Spinal cord (tissue), 10 donors: ENCODE measurements around the gene SYNGR3. TPM values are rescaled to one million over a fixed set of nuclear protein-coding genes. Genes with fewer than 3 reads are reported as not detected.

Source experiments
- DNase-seq, 6 donors: peaks; one replicate each; pipeline versions ENCODE4 v3.0.0 to v3.0.0-alpha.2; 2013 to 2015; ENCODE audit warnings: low spot score in 6 of 6, low read depth in 4 of 6
- H3K27ac ChIP-seq: one replicate; pipeline ENCODE4 v1.5.1; 2013; ENCODE audit warnings: low read depth, low read length, control low read depth
- H3K27me3 ChIP-seq: one replicate; pipeline ENCODE4 v1.6.1; 2013; ENCODE audit warnings: low read length; ENCODE audit not compliant: control insufficient read depth, insufficient read depth
- H3K36me3 ChIP-seq: one replicate; pipeline ENCODE4 v1.6.1; 2013; ENCODE audit warnings: low read length; ENCODE audit not compliant: control insufficient read depth, insufficient read depth
- H3K4me1 ChIP-seq: one replicate; pipeline ENCODE4 v1.6.1; 2013; ENCODE audit warnings: low read length; ENCODE audit not compliant: control insufficient read depth, insufficient read depth
- H3K4me3 ChIP-seq: one replicate; pipeline ENCODE4 v1.5.1; 2013; ENCODE audit warnings: low read depth, low read length, control low read depth
- H3K9me3 ChIP-seq: one replicate; pipeline ENCODE4 v1.6.1; 2013; ENCODE audit warnings: low read length; ENCODE audit not compliant: control insufficient read depth, insufficient read depth
- WGBS: methylation state at CpG from one replicate; pipeline ENCODE4 v1.1.5; 2013; ENCODE audit warnings: missing lambda C conversion rate; ENCODE audit not compliant: insufficient coverage; 5-methylcytosine and 5-hydroxymethylcytosine counted together
- polyA plus RNA-seq, 2 donors: library from polyadenylated mRNA; unstranded; fragments of 120-200 nt; gene quantifications; one replicate each; pipeline ENCODE4 v1.2.1, GENCODE V29; 2013; ENCODE audit not compliant: insufficient read length in 2 of 2
- total RNA-seq, 2 donors: library from RNA; depleted of rRNA in 1 of 2; stranded (reverse); fragments of 120-200 nt in 1 of 2; fragments of >200 nt in 1 of 2; gene quantifications; one replicate each; pipeline versions ENCODE4 v1.2.3 to v1.2.4, GENCODE V29; 2013 to 2014
- donor health status: healthy.

Gene SYNGR3
- total and polyA plus RNA-seq, 4 donors, result 20.1 to 111 (median 90.2) TPM

GRCh38 chr16:2019518-2019920 lies 29.7 kb downstream of the SYNGR3 start, which contains the start of gene NPW:
Gene NPW (plus strand): TSS chr16:2019785.
- Histone ChIP-seq H3K4me3 (no peak within 1 kb of the TSS), H3K27ac (no peak within 1 kb of the TSS), H3K9me3 (no peaks in the 10 kb centered on the region), H3K4me1 (peaks cover 34% of the 10 kb centered on the region), H3K27me3 (peaks cover 32% of the 10 kb centered on the region), H3K36me3 (no peaks in the 10 kb centered on the region)
- no peak for DNase-seq
- 1% methylated on average over 33 of the region's 33 CpGs for WGBS

DNA sequence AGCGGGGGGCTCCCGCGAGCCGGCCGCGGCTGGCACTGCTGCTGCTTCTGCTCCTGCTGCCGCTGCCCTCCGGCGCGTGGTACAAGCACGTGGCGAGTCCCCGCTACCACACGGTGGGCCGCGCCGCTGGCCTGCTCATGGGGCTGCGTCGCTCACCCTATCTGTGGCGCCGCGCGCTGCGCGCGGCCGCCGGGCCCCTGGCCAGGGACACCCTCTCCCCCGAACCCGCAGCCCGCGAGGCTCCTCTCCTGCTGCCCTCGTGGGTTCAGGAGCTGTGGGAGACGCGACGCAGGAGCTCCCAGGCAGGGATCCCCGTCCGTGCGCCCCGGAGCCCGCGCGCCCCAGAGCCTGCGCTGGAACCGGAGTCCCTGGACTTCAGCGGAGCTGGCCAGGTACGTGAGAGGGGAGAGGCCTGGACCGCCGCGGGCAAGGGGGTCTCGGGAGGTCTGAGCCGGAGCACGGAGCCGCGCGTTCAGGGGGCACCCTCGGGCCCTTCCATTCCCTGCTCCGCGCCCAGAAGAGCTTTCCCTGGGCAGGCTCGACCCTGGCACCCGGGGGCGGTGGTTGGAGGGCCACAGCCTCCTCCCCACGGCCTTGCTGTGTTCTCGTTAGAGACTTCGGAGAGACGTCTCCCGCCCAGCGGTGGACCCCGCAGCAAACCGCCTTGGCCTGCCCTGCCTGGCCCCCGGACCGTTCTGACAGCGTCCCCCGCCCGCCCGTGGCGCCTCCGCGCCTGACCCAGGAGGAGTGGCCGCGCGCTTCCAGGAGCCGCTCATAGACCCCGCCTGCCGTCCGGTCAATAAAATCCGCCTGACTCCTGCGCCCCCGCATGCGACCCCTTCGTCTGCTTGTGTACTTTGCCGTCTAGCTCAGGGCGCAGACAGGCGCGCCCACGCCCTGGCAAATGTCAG lies 30.4 kb downstream of the SYNGR3 start:
- peaks cover 34% of the 10 kb centered on the region for H3K4me1 ChIP-seq

DNA sequence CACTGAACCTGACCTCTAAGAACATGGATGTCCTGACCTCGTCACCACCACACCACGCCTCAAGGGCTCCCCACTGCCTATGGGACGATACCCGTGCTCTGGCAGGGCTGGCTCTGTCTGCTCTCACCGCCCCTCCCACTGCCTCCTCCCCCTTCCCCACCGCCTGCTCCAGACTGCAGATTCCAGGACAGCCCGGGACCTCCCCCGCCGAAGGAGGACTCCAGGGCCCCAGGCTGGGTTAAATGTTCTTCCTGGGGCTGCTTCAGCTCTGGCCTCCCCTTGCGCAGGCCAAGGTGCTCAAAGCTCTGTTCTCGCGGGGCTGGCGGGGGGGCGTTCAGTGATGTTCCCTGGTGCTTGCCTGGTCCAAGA lies 32.9 kb downstream of the SYNGR3 start:
- H3K9me3 ChIP-seq, result no peaks in the 10 kb centered on the region
- no peak for DNase-seq
- WGBS, result 2% methylated on average over 10 of the region's 14 CpGs
- H3K27me3 ChIP-seq, result peaks cover 34% of the 10 kb centered on the region
- H3K4me1 ChIP-seq, result peaks cover 50% of the 10 kb centered on the region
- peak overlapping the region; percentile 42 for H3K4me3 ChIP-seq
- H3K27ac ChIP-seq, result no peak overlapping the region
- peaks cover 3% of the 10 kb centered on the region for H3K36me3 ChIP-seq

More for the DNA sequence above, 30.4 kb downstream of the SYNGR3 start:
- peaks cover 32% of the 10 kb centered on the region for H3K27me3 ChIP-seq
- H3K4me3 ChIP-seq, result no peak overlapping the region
- no peaks in the 10 kb centered on the region for H3K9me3 ChIP-seq
- under 1% methylated on average over 96 of the region's 96 CpGs for WGBS
- DNase-seq, result no peak
- H3K27ac ChIP-seq, result no peak overlapping the region
- no peaks in the 10 kb centered on the region for H3K36me3 ChIP-seq

- Histone ChIP-seq H3K9me3 (no peaks in the 10 kb centered on the region), H3K36me3 (peaks cover 3% of the 10 kb centered on the region), H3K4me1 (peaks cover 57% of the 10 kb centered on the region), H3K27me3 (peaks cover 31% of the 10 kb centered on the region), H3K4me3 (peak overlapping the region; percentile 42), H3K27ac (peak overlapping the region; percentile 54)
- 7% methylated on average over 49 of the region's 53 CpGs for WGBS
- DNase-seq, result peak in 5 of 6 donors; percentile 71 to 94 (median 83)
These were observed 33.6 kb downstream of the SYNGR3 start for GRCh38 chr16:2023092-2024031.

- WGBS, result 92% methylated on average over 12 of the region's 12 CpGs
- Histone ChIP-seq H3K36me3 (peaks cover 6% of the 10 kb centered on the region), H3K27ac (peak overlapping the region; percentile 54), H3K9me3 (no peaks in the 10 kb centered on the region), H3K4me1 (peaks cover 62% of the 10 kb centered on the region), H3K4me3 (no peak overlapping the region), H3K27me3 (peaks cover 28% of the 10 kb centered on the region)
- no peak for DNase-seq
These were observed 34.3 kb downstream of the SYNGR3 start for GRCh38 chr16:2024032-2024420.

GRCh38 chr16:2025251-2025650 lies 35.5 kb downstream of the SYNGR3 start:
- 84% methylated on average over 13 of the region's 14 CpGs for WGBS
- Histone ChIP-seq H3K9me3 (no peaks in the 10 kb centered on the region), H3K4me1 (peaks cover 53% of the 10 kb centered on the region), H3K27ac (no peak overlapping the region), H3K27me3 (peaks cover 18% of the 10 kb centered on the region), H3K36me3 (peaks cover 18% of the 10 kb centered on the region), H3K4me3 (no peak overlapping the region)
- DNase-seq, result no peak

DNA sequence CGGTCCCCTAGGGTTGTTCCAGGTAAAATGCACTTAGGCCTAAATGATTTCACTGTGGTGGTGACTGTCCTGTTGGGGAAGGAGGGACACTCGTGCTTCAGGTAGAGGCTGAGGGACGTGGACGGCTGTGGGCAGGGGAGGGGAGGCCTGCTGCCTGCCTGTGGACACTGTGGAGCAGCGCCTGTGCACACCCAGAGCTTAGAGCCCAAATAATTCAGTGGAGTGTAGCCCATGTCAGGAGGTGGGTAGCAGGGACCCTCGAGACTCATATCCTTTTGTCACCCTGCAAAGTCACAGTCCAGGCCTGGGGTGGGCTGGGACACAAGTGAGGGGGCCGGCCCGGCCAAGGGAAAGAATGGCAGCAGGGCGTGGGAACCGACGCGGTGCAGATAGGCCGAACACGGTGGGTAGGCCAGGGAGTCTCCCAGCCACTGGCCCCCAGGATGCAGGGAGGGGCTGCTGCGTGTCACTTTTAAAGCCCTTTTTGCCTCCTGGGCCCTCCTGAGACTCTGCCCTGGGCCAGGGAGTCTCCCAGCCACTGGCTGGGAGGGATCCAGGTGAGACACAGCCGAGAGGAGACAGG lies 36.2 kb downstream of the SYNGR3 start:
- no peak overlapping the region for H3K27ac ChIP-seq
- H3K4me1 ChIP-seq, result peaks cover 46% of the 10 kb centered on the region
- no peak for DNase-seq
- H3K9me3 ChIP-seq, result no peaks in the 10 kb centered on the region
- peaks cover 25% of the 10 kb centered on the region for H3K36me3 ChIP-seq
- H3K4me3 ChIP-seq, result no peak overlapping the region
- H3K27me3 ChIP-seq, result peaks cover 11% of the 10 kb centered on the region
- WGBS, result 77% methylated on average over 15 of the region's 16 CpGs

GRCh38 chr16:2026461-2027023 lies 36.8 kb downstream of the SYNGR3 start, which contains the start of gene NHERF2:
Gene NHERF2 (plus strand): TSS chr16:2026902. CDS start chr16:2027006, 104 bp downstream.
- WGBS, result 9% methylated on average over 59 of the region's 59 CpGs
- H3K4me3 ChIP-seq, result peak within 1 kb of the TSS; percentile 41
- H3K9me3 ChIP-seq, result no peaks in the 10 kb centered on the region
- H3K27me3 ChIP-seq, result peaks cover 8% of the 10 kb centered on the region
- DNase-seq, result peak in 1 of 6 donors; percentile 57
- no peak within 1 kb of the TSS for H3K27ac ChIP-seq
- peaks cover 30% of the 10 kb centered on the region for H3K36me3 ChIP-seq
- H3K4me1 ChIP-seq, result peaks cover 50% of the 10 kb centered on the region
